ENCODE data around the gene MCF2L. TPM values are rescaled to one million over a fixed set of nuclear protein-coding genes. Genes with fewer than 3 reads are reported as not detected.

MCF2L gene
- polyA plus RNA-seq, 1 donor (not counting 4 experiments of a cell fraction or from before 2014, with no cell fraction given), result 0.14 TPM

DNA sequence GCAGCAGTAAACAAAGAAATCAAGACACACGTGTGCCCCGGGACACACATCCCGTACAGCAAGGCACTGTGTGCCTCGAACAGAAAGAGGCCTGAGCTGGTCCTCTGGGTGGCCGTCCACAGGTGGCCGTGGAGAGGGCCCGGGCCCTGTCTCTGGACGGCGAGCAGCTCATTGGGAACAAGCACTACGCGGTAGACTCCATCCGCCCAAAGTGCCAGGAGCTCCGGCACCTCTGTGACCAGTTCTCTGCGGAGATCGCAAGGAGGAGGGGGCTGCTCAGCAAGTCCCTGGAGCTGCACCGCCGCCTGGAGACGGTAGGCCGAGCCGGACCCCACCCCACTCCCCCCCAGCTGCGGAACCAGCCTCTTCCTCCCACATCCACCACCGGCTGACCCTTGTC is 105.9 kb downstream of the MCF2L start:
- FAIRE-seq (no peak), DNase-seq (ENCODE audit: low read depth, low spot score) (no peak)
- Histone ChIP-seq H3K27me3 (ENCODE audit: control insufficient read depth, extremely low read depth, insufficient read depth, low read length) (no peaks in the 10 kb centered on the region), H3K9ac (ENCODE audit: control insufficient read depth, extremely low read depth, insufficient read depth, low read length) (no peak overlapping the region), H2AFZ (ENCODE audit: control insufficient read depth, low read length) (no peak overlapping the region), H3K27ac (ENCODE audit: control insufficient read depth, insufficient read depth, low read length) (no peak overlapping the region), H3K79me2 (ENCODE audit: control insufficient read depth, insufficient read depth, low read length) (no peaks in the 10 kb centered on the region), H4K20me1 (ENCODE audit: control insufficient read depth, extremely low read depth, insufficient read depth, low read length) (no peaks in the 10 kb centered on the region), H3K4me3 (ENCODE audit: control insufficient read depth in 2 of 3, extremely low read depth in 1 of 3, insufficient read depth in 2 of 3, low read depth in 1 of 3, low read length in 3 of 3) (no peak overlapping the region), H3K36me3 (ENCODE audit: control insufficient read depth in 2 of 2, extremely low read depth in 1 of 2, insufficient read depth in 2 of 2, low read length in 2 of 2) (no peaks in the 10 kb centered on the region), H3K4me1 (ENCODE audit: control insufficient read depth, extremely low read depth, insufficient read depth, low read length) (no peaks in the 10 kb centered on the region), H3K4me2 (ENCODE audit: control insufficient read depth, extremely low read depth, insufficient read depth, low read depth, low read length) (no peak overlapping the region), H3K9me3 (ENCODE audit: control insufficient read depth, low read depth, low read length) (no peaks in the 10 kb centered on the region), H3K9me1 (ENCODE audit: control insufficient read depth, extremely low read depth, insufficient read depth, low read length) (no peaks in the 10 kb centered on the region)
- dilution Hi-C loops (cut with MboI; ENCODE audit: extremely low pct_ligation_motif_present, low sequenced_read_pairs), result no loop called here
- no peak for TF ChIP-seq CTCF (optimal IDR thresholded peaks at IDR 0.05 in 1 of 3, IDR thresholded peaks at IDR 0.05 in 1 of 3, conservative IDR thresholded peaks at IDR 0.05 in 1 of 3; ENCODE audit: extremely low read depth in 1 of 3, insufficient read depth in 2 of 3, low read length in 3 of 3)
- TF ChIP-seq EZH2 (IDR thresholded peaks at IDR 0.05; ENCODE audit: low read length), result no peak

- Histone ChIP-seq H3K4me2 (ENCODE audit: control insufficient read depth, extremely low read depth, insufficient read depth, low read depth, low read length) (no peak overlapping the region), H3K9me3 (ENCODE audit: control insufficient read depth, low read depth, low read length) (no peaks in the 10 kb centered on the region), H3K79me2 (ENCODE audit: control insufficient read depth, insufficient read depth, low read length) (no peaks in the 10 kb centered on the region), H4K20me1 (ENCODE audit: control insufficient read depth, extremely low read depth, insufficient read depth, low read length) (no peaks in the 10 kb centered on the region), H3K4me1 (ENCODE audit: control insufficient read depth, extremely low read depth, insufficient read depth, low read length) (no peaks in the 10 kb centered on the region), H3K9me1 (ENCODE audit: control insufficient read depth, extremely low read depth, insufficient read depth, low read length) (no peaks in the 10 kb centered on the region), H3K27me3 (ENCODE audit: control insufficient read depth, extremely low read depth, insufficient read depth, low read length) (no peaks in the 10 kb centered on the region), H2AFZ (ENCODE audit: control insufficient read depth, low read length) (no peak overlapping the region), H3K4me3 (ENCODE audit: control insufficient read depth in 2 of 3, extremely low read depth in 1 of 3, insufficient read depth in 2 of 3, low read depth in 1 of 3, low read length in 3 of 3) (no peak overlapping the region), H3K9ac (ENCODE audit: control insufficient read depth, extremely low read depth, insufficient read depth, low read length) (no peak overlapping the region), H3K27ac (ENCODE audit: control insufficient read depth, insufficient read depth, low read length) (no peak overlapping the region), H3K36me3 (ENCODE audit: control insufficient read depth in 2 of 2, extremely low read depth in 1 of 2, insufficient read depth in 2 of 2, low read length in 2 of 2) (no peaks in the 10 kb centered on the region)
- DNase-seq (ENCODE audit: low read depth, low spot score) (no peak), FAIRE-seq (no peak)
- dilution Hi-C loops (cut with MboI; ENCODE audit: extremely low pct_ligation_motif_present, low sequenced_read_pairs), result no loop called here
- no peak for TF ChIP-seq EZH2 (IDR thresholded peaks at IDR 0.05; ENCODE audit: low read length)
- TF ChIP-seq CTCF (optimal IDR thresholded peaks at IDR 0.05 in 1 of 3, IDR thresholded peaks at IDR 0.05 in 1 of 3, conservative IDR thresholded peaks at IDR 0.05 in 1 of 3; ENCODE audit: extremely low read depth in 1 of 3, insufficient read depth in 2 of 3, low read length in 3 of 3), result no peak
These were observed 106.7 kb downstream of the MCF2L start for GRCh38 chr13:113075711-113076110.

Data from keratinocyte (primary cell).